SK-N-SH (cell line): Measurements from ENCODE around the gene SAE1. TPM values are rescaled to one million over a fixed set of nuclear protein-coding genes. Genes with fewer than 3 reads are reported as not detected.

ENCODE experiments used
- CTCF ChIA-PET: fragments of 300-600, 350-600 bp; formaldehyde crosslinking; extraction: SDS; loops from one replicate; lab custom pipeline; 2021; lab: Yijun Ruan, JAX
- POLR2A ChIA-PET: fragments of 350-600 bp; sonication (Branson Sonifier 250); formaldehyde crosslinking; extraction: SDS; loops from one replicate; lab custom pipeline; 2020; ENCODE audit warnings: antibody characterized with exemption, inconsistent platforms; lab: Yijun Ruan, JAX
- DNase-seq: peaks from one replicate; pipeline ENCODE4 v3.0.0; 2012
- H2AFZ ChIP-seq: fragments of 200-600 bp; sonication (generic); 2 replicates; pipeline ENCODE4 v1.8.1; 2016; ENCODE audit warnings: antibody characterized with exemption, mild to moderate bottlenecking, low read depth
- H3F3A ChIP-seq: fragments of 200-600 bp; sonication (generic); replicated peaks from 2 replicates; pipeline ENCODE3; 2016; ENCODE audit warnings: antibody characterized with exemption, mild to moderate bottlenecking; ENCODE audit not compliant: insufficient read depth
- H3K27ac ChIP-seq, 2 experiments: fragments of 200-500 bp in 1 of 2; fragments of 200-600 bp in 1 of 2; sonication (Bioruptor generic) in 1 of 2; sonication (generic), shearing (Covaris generic) in 1 of 2; 2 replicates each; pipeline versions ENCODE4 v1.5.1 to v1.6.1; 2014 to 2016; ENCODE audit warnings: low read depth in 2 of 2, inconsistent platforms in 1 of 2, low read length in 1 of 2, mild to moderate bottlenecking in 1 of 2, mixed read lengths in 1 of 2
- H3K27me3 ChIP-seq: fragments of 200-600 bp; sonication (generic), shearing (Covaris generic); 2 replicates; pipeline ENCODE4 v1.6.1; 2016; ENCODE audit warnings: mixed run types; ENCODE audit not compliant: insufficient read depth
- H3K36me3 ChIP-seq, 2 experiments: fragments of 200-500 bp in 1 of 2; fragments of 200-600 bp in 1 of 2; sonication (Bioruptor generic) in 1 of 2; sonication (generic) in 1 of 2; replicated peaks in 1 of 2; 2 replicates each; pipeline versions ENCODE3 to v1.5.1; 2014 to 2016; ENCODE audit warnings: low read length in 1 of 2, mild to moderate bottlenecking in 1 of 2; ENCODE audit not compliant: insufficient read depth in 2 of 2, control insufficient read depth in 1 of 2
- H3K4me1 ChIP-seq, 2 experiments: fragments of 200-500 bp in 1 of 2; fragments of 200-600 bp in 1 of 2; sonication (Bioruptor generic) in 1 of 2; sonication (generic), shearing (Covaris generic) in 1 of 2; 2 replicates each; pipeline versions ENCODE4 v1.5.1 to v1.6.1; 2014 to 2016; ENCODE audit warnings: low read depth in 1 of 2, low read length in 1 of 2, mixed run types in 1 of 2; ENCODE audit not compliant: insufficient read depth in 2 of 2, control insufficient read depth in 1 of 2
- H3K4me2 ChIP-seq: fragments of 200-600 bp; sonication (generic), shearing (Covaris generic); 2 replicates; pipeline ENCODE4 v1.6.1; 2017; ENCODE audit warnings: mixed run types
- H3K4me3 ChIP-seq, 2 experiments: fragments of 200-500 bp in 1 of 2; fragments of 200-600 bp in 1 of 2; sonication (Bioruptor generic) in 1 of 2; sonication (generic), shearing (Covaris generic) in 1 of 2; 2 replicates each; pipeline versions ENCODE4 v1.5.1 to v1.8.1; 2014 to 2016; ENCODE audit warnings: low read depth in 2 of 2, inconsistent platforms in 1 of 2, low read length in 1 of 2, mild to moderate bottlenecking in 1 of 2, mixed read lengths in 1 of 2, moderate library complexity in 1 of 2
- H3K79me2 ChIP-seq: fragments of 200-600 bp; sonication (generic); 2 replicates; pipeline ENCODE4 v1.8.1; 2017; ENCODE audit warnings: mild to moderate bottlenecking; ENCODE audit not compliant: insufficient read depth
- H3K9ac ChIP-seq: fragments of 200-600 bp; sonication (generic); 2 replicates; pipeline ENCODE4 v1.6.1; 2017; ENCODE audit warnings: mixed run types
- H3K9me2 ChIP-seq: fragments of 200-600 bp; sonication (generic); 2 replicates; pipeline ENCODE4 v1.6.1; 2017; ENCODE audit warnings: mixed run types
- H3K9me3 ChIP-seq: fragments of 200-600 bp; sonication (generic); 2 replicates; pipeline ENCODE4 v1.6.1; 2017; ENCODE audit warnings: mixed run types, mild to moderate bottlenecking, moderate library complexity
- H4K20me1 ChIP-seq: fragments of 200-600 bp; sonication (generic); 2 replicates; pipeline ENCODE4 v1.6.1; 2017; ENCODE audit warnings: mild to moderate bottlenecking, mixed run types; ENCODE audit not compliant: insufficient read depth
- CHD2 ChIP-seq: fragments of 150-350 bp; IDR thresholded peaks from 2 replicates; pipeline ENCODE4 v1.6.1; 2018; ENCODE audit warnings: low read length; ENCODE audit not compliant: partially characterized antibody
- ELF1 ChIP-seq: IDR thresholded peaks from 2 replicates; pipeline ENCODE4 v1.4.0; 2012
- EP300 ChIP-seq, 2 experiments: IDR thresholded peaks; 2 replicates each; pipeline versions ENCODE4 v1.4.0 to v1.6.1; 2012; ENCODE audit warnings: borderline replicate concordance in 1 of 2, low read depth in 1 of 2, low read length in 1 of 2
- EZH2phosphoT487 ChIP-seq: fragments of 200-600 bp; sonication (generic); IDR thresholded peaks from 2 replicates; pipeline ENCODE4 v1.6.1; 2017; ENCODE audit warnings: low read depth, mixed run types, mild to moderate bottlenecking, antibody characterized with exemption, moderate library complexity, borderline replicate concordance
- FOSL2 ChIP-seq: IDR thresholded peaks from 2 replicates; pipeline ENCODE4 v1.4.0; 2012; ENCODE audit warnings: low read depth, mild to moderate bottlenecking, moderate library complexity, borderline replicate concordance
- FOXJ3 ChIP-seq: sonication (generic); formaldehyde crosslinking; IDR thresholded peaks from 2 replicates; pipeline ENCODE4 v1.5.1; 2020; ENCODE audit warnings: mild to moderate bottlenecking, missing genetic modification reagents
- FOXM1 ChIP-seq: IDR thresholded peaks from 2 replicates; pipeline ENCODE4 v1.4.0; 2012; ENCODE audit warnings: low read depth, mild to moderate bottlenecking
- JUND ChIP-seq: IDR thresholded peaks from 2 replicates; pipeline ENCODE4 v1.4.0; 2012
- MEF2A ChIP-seq: IDR thresholded peaks from 2 replicates; pipeline ENCODE4 v1.4.0; 2012; ENCODE audit warnings: low read depth, borderline replicate concordance
- MXI1 ChIP-seq: IDR thresholded peaks from 2 replicates; pipeline ENCODE4 v1.6.1; 2012; ENCODE audit warnings: mild to moderate bottlenecking, low read depth, low read length, improper control_type of control experiment
- NFIC ChIP-seq: IDR thresholded peaks from 2 replicates; pipeline ENCODE4 v1.4.0; 2012; ENCODE audit warnings: borderline replicate concordance
- NRF1 ChIP-seq: IDR thresholded peaks from 2 replicates; pipeline ENCODE4 v1.6.1; 2012; ENCODE audit warnings: low read depth, mild to moderate bottlenecking, low read length
- PBX3 ChIP-seq: IDR thresholded peaks from 2 replicates; pipeline ENCODE4; 2012
- POLR2AphosphoS5 ChIP-seq: IDR thresholded peaks from 2 replicates; pipeline ENCODE4 v1.6.1; 2012; ENCODE audit warnings: low read depth, low read length
- RCOR1 ChIP-seq: fragments of 150-350 bp; IDR thresholded peaks from 2 replicates; pipeline ENCODE4 v1.6.1; 2017; ENCODE audit warnings: antibody characterized with exemption, low read length
- RXRA ChIP-seq: IDR thresholded peaks from 2 replicates; pipeline ENCODE4 v1.4.0; 2012; ENCODE audit warnings: low read depth, mild to moderate bottlenecking, borderline replicate concordance
- SIN3A ChIP-seq: IDR thresholded peaks from 2 replicates; pipeline ENCODE4 v1.6.1; 2012; ENCODE audit warnings: low read depth, mild to moderate bottlenecking, low read length, moderate library complexity, borderline replicate concordance
- SMC3 ChIP-seq: IDR thresholded peaks from 2 replicates; pipeline ENCODE4 v1.6.1; 2012; ENCODE audit warnings: low read depth, low read length, improper control_type of control experiment
- TCF12 ChIP-seq: IDR thresholded peaks from 2 replicates; pipeline ENCODE4 v1.4.0; 2012
- USF2 ChIP-seq: fragments of 150-350 bp; IDR thresholded peaks from 2 replicates; pipeline ENCODE4 v1.6.1; 2017; ENCODE audit warnings: antibody characterized with exemption, low read length, low read depth, borderline replicate concordance
- YY1 ChIP-seq: IDR thresholded peaks from 2 replicates; pipeline ENCODE4 v1.4.0; 2012; ENCODE audit warnings: low read depth, mild to moderate bottlenecking
- WGBS: methylation state at CpG from one replicate; pipeline ENCODE4 v1.1.6; 2017; ENCODE audit warnings: low lambda C conversion rate; 5-methylcytosine and 5-hydroxymethylcytosine counted together
- polyA plus RNA-seq, 3 experiments: library from polyadenylated mRNA; depleted of rRNA; stranded (reverse); fragments of >200 nt; gene quantifications; 2 replicates each; pipeline ENCODE4 v1.2.3, GENCODE V29; 2012
- TF ChIP-seq, protein P1 (sequence below): IDR thresholded peaks from 2 replicates; pipeline ENCODE4 v1.4.0; 2012; ENCODE audit warnings: low read depth, borderline replicate concordance
- TF ChIP-seq, protein P2 (sequence below): IDR thresholded peaks from 2 replicates; pipeline ENCODE4 v1.4.0; 2012; ENCODE audit warnings: low read depth

SAE1 gene
- polyA plus RNA-seq, 1 of the 3 experiments (the other 2 are of a cell fraction), result 123 TPM

- H3F3A ChIP-seq, result peaks cover 12% of the 10 kb centered on the region
- ChIA-PET CTCF (interaction anchor here (1.2 to 22.3 kb wide), 2 partner anchors 10 to 30 kb away, joined by 3 to 520 read pairs; no protein-coding TSS in a partner anchor), POLR2A (interaction anchor here (0.6 to 1.0 kb wide), 2 partner anchors 29 to 584 kb away, joined by 4 to 5 read pairs; no protein-coding TSS in a partner anchor)
- H3K9ac ChIP-seq, result no peak overlapping the region
- H3K79me2 ChIP-seq, result no peaks in the 10 kb centered on the region
- H3K9me3 ChIP-seq, result no peaks in the 10 kb centered on the region
- no peak for DNase-seq
- peaks cover under 1 to 7% of the 10 kb centered on the region in 2 experiments; a peak in 1 of 4 replicates for H3K4me1 ChIP-seq
- no peak overlapping the region for H3K4me3 ChIP-seq
- H3K27ac ChIP-seq, result no peak overlapping the region
- no peaks in the 10 kb centered on the region for H4K20me1 ChIP-seq
- H3K27me3 ChIP-seq, result no peaks in the 10 kb centered on the region
- WGBS, result 93% methylated on average over 5 of the region's 5 CpGs
- no peaks in the 10 kb centered on the region for H3K9me2 ChIP-seq
- no peak overlapping the region for H3K4me2 ChIP-seq
- no peak overlapping the region for H2AFZ ChIP-seq
- TF ChIP-seq USF2 (no peak), PBX3 (no peak), FOSL2 (no peak), YY1 (no peak), FOXM1 (no peak), NRF1 (no peak), EZH2phosphoT487 (no peak), SMC3 (no peak), NFIC (no peak), CHD2 (no peak), JUND (no peak), MXI1 (no peak), SIN3A (no peak), RXRA (no peak), RCOR1 (no peak), TCF12 (no peak)
- H3K36me3 ChIP-seq, result peaks cover 2 to 3% of the 10 kb centered on the region in 2 experiments
Observed at GRCh38 chr19:47215581-47215980, 84.9 kb downstream of the SAE1 start.

DNA sequence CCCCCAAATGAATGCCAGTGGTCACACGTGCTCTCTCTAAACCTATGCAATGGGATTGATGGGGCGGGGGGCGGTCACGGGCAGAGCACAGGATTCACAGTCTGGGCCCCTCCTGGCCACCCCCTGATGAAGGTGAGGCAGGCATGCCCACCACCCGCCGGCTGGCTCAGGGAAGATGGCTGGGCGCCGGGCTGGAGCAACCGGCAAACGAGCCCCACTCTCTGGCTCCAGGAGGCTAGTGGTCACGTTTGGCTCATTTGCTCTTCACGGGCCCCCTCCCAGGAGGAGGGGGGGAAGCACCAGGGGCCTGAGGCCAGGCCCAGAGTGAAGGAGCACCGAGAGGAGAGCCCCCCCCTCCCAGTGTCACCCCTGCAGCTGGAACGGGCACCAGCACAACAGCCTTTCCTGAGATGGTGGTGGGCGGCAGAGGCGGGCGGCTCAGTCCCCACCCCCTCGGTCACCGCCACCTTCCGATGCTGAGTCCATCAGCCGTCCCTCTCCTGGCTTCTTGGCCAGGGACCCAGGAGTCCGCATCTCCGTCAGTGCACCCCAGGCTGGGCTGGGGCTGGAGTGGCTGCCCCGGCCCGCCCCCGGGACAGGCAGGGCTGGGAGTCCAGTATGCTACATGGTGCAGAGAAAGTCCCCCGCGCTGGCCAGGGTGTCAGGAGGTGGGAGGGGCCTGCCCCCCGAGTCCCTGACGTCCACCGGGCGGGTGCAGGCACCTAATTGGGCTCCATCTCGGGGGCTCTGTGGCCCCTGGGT, 90.6 kb downstream of the SAE1 start:
- Histone ChIP-seq H3K9ac (no peak overlapping the region), H3F3A (peaks cover 21% of the 10 kb centered on the region), H3K4me3 (no peak overlapping the region), H3K9me2 (no peaks in the 10 kb centered on the region), H3K27me3 (no peaks in the 10 kb centered on the region), H3K9me3 (no peaks in the 10 kb centered on the region), H3K79me2 (peaks cover 39% of the 10 kb centered on the region), H4K20me1 (peaks cover 23% of the 10 kb centered on the region), H3K4me1 (peaks cover 4 to 7% of the 10 kb centered on the region in 2 experiments; a peak in 3 of 4 replicates), H3K4me2 (no peak overlapping the region), H3K36me3 (peaks cover 13 to 21% of the 10 kb centered on the region in 2 experiments), H3K27ac (no peak overlapping the region), H2AFZ (no peak overlapping the region)
- CTCF ChIA-PET, result interaction anchor here (22.3 kb wide), 1 partner anchor 24 kb away, joined by 520 read pairs; no protein-coding TSS in a partner anchor
- WGBS, result 92% methylated on average over 12 of the region's 33 CpGs
- POLR2A ChIA-PET, result no interaction called here
- no peak for TF ChIP-seq FOSL2
- no peak for TF ChIP-seq ELF1
- no peak for TF ChIP-seq JUND
- no peak for TF ChIP-seq FOXJ3 (CRISPR knock-in tag)
- TF ChIP-seq, protein P1, sequence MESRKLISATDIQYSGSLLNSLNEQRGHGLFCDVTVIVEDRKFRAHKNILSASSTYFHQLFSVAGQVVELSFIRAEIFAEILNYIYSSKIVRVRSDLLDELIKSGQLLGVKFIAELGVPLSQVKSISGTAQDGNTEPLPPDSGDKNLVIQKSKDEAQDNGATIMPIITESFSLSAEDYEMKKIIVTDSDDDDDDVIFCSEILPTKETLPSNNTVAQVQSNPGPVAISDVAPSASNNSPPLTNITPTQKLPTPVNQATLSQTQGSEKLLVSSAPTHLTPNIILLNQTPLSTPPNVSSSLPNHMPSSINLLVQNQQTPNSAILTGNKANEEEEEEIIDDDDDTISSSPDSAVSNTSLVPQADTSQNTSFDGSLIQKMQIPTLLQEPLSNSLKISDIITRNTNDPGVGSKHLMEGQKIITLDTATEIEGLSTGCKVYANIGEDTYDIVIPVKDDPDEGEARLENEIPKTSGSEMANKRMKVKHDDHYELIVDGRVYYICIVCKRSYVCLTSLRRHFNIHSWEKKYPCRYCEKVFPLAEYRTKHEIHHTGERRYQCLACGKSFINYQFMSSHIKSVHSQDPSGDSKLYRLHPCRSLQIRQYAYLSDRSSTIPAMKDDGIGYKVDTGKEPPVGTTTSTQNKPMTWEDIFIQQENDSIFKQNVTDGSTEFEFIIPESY, result no peak
- TF ChIP-seq, protein P2, sequence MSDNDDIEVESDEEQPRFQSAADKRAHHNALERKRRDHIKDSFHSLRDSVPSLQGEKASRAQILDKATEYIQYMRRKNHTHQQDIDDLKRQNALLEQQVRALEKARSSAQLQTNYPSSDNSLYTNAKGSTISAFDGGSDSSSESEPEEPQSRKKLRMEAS, result no peak
- no peak for TF ChIP-seq TCF12
- TF ChIP-seq SIN3A, result no peak
- TF ChIP-seq POLR2AphosphoS5, result no peak
- no peak for TF ChIP-seq PBX3
- TF ChIP-seq MEF2A, result no peak
- no peak for TF ChIP-seq EP300 (IDR thresholded peaks at IDR 0.05; ENCODE audit: borderline replicate concordance in 1 of 2, low read depth in 1 of 2, low read length in 1 of 2)
- no peak for TF ChIP-seq RCOR1
- TF ChIP-seq EZH2phosphoT487, result no peak
- DNase-seq, result peak; percentile 22
